Caco-2 (cell line): ENCODE data around the gene VAC14. TPM values are rescaled to one million over a fixed set of nuclear protein-coding genes. Genes with fewer than 3 reads are reported as not detected.
A peak's percentile ranks its signal among the peaks of the same experiment; 100 is the strongest.

Experiments
- BruUV-seq: library from RNA; stranded (reverse); fragments of 400-500 nt; replicated peaks from 2 replicates; lab custom pipeline; 2021; lab: Mats Ljungman, UMichigan
- CTCF ChIA-PET: fragments of 300-600 bp; sonication (Branson Sonifier 250); formaldehyde crosslinking; loops from one replicate; lab custom pipeline; 2022; ENCODE audit warnings: antibody characterized with exemption; lab: Charles Lee
- POLR2A ChIA-PET: fragments of 300-600 bp; sonication (Branson Sonifier 250); formaldehyde crosslinking; loops from one replicate; lab custom pipeline; 2022; ENCODE audit warnings: antibody characterized with exemption; lab: Charles Lee
- DNase-seq, 2 experiments: peaks; one replicate each; pipeline versions ENCODE4 v3.0.0 to v3.0.0-alpha.2; 2020 to 2022
- H3K27me3 ChIP-seq: replicated peaks from 2 replicates; pipeline ENCODE4 v1.6.0; 2011; ENCODE audit warnings: low read length; ENCODE audit not compliant: control insufficient read depth, insufficient read depth
- H3K36me3 ChIP-seq: 2 replicates; pipeline ENCODE4 v1.5.1; 2011; ENCODE audit warnings: low read length; ENCODE audit not compliant: control insufficient read depth, insufficient read depth
- H3K4me1 ChIP-seq: fragments of 250-450 bp; sonication (Bioruptor Pico); 2 replicates; pipeline ENCODE4 v1.5.1; 2020; ENCODE audit warnings: mild to moderate bottlenecking
- H3K4me3 ChIP-seq: 2 replicates; pipeline ENCODE4 v1.5.1; 2011; ENCODE audit warnings: low read depth, mild to moderate bottlenecking, control low read depth, low read length
- H3K9me3 ChIP-seq: fragments of 250-450 bp; sonication (Bioruptor Pico); 2 replicates; pipeline ENCODE4 v1.5.1; 2020; ENCODE audit warnings: mild to moderate bottlenecking, moderate library complexity
- H3K27ac Mint-ChIP-seq: one replicate; pipeline ENCODE4 v1.8.0; 2022; ENCODE audit warnings: mixed read lengths; ENCODE audit not compliant: unreplicated experiment
- H3K27me3 Mint-ChIP-seq: one replicate; pipeline ENCODE4 v1.8.0; 2022; ENCODE audit warnings: mixed read lengths; ENCODE audit not compliant: insufficient read depth, unreplicated experiment
- H3K36me3 Mint-ChIP-seq: one replicate; pipeline ENCODE4 v1.8.0; 2022; ENCODE audit warnings: mild to moderate bottlenecking, mixed read lengths; ENCODE audit not compliant: insufficient read depth, unreplicated experiment
- H3K4me1 Mint-ChIP-seq: one replicate; pipeline ENCODE4 v1.8.0; 2022; ENCODE audit warnings: low read depth, mixed read lengths; ENCODE audit not compliant: unreplicated experiment
- H3K4me3 Mint-ChIP-seq: one replicate; pipeline ENCODE4 v1.8.0; 2022; ENCODE audit warnings: mild to moderate bottlenecking, moderate library complexity, mixed read lengths; ENCODE audit not compliant: unreplicated experiment
- H3K9me3 Mint-ChIP-seq: one replicate; pipeline ENCODE4 v1.8.0; 2022; ENCODE audit warnings: mixed read lengths; ENCODE audit not compliant: unreplicated experiment
- intact Hi-C: fragments of 100-400 bp; cut with micrococcal nuclease; formaldehyde crosslinking; loops from one replicate; pipeline ENCODE4 v1.10.0; 2022; ENCODE audit not compliant: unreplicated experiment
- total RNA-seq: library from RNA; stranded (reverse); gene quantifications from 2 replicates; pipeline ENCODE4 v1.2.3, GENCODE V29; 2022
- TF ChIP-seq, protein P1 (sequence below), 2 experiments: fragments of 200-600 bp in 1 of 2; IDR thresholded peaks; 1 replicate in 1 of 2; 2 replicates in 1 of 2; pipeline versions ENCODE4 v1.5.1 to v1.8.0; 2011 to 2022; ENCODE audit warnings: antibody characterized with exemption in 1 of 2, control low read depth in 1 of 2, inconsistent platforms in 1 of 2, low read depth in 1 of 2, low read length in 1 of 2, mild to moderate bottlenecking in 1 of 2, moderate library complexity in 1 of 2; ENCODE audit not compliant: insufficient read depth in 1 of 2, severe bottlenecking in 1 of 2, unreplicated experiment in 1 of 2

Gene VAC14
- total RNA-seq, 1 experiment from 2014 or later = 63.5 TPM

DNA sequence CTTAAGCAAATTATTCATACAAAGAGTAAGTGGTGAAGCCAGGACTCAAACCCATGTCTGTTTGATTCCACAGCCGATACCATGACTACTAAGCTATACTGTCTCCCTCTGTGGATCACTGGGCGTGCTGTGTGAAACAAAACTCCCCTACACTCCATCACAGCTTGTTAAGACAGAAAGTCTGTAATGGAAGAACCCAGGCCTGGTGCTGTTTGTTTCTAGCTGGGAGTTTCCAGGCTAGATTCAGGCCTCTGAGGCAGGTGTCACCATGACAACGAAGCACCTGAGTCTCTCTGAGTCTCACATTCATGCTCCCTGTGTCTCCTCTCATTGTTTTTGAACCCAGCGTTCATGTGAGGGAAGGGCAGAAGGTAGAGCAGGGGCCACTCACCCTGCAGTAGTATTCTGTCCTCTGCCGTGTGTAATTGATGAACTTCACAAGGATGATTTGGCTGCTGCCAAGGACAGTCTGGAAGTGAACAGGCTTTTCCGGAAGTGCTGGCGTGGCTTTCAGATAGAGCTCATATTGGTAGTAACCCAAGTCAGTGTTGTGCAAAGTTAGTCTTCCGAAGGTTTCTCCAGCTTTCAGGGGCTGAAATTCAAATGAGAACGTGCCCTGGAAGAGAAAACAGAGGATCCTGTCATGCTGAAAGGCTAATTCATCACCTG, 8.6 kb upstream of the VAC14 start:
- Histone ChIP-seq H3K36me3 (no peaks in the 10 kb centered on the region), H3K9me3 (peaks cover 4% of the 10 kb centered on the region; the same call in 1 of the 2 replicates), H3K27me3 (no peaks in the 10 kb centered on the region; the same call in none of the 2 replicates), H3K4me3 (no peak overlapping the region), H3K4me1 (no peaks in the 10 kb centered on the region)
- no TSS peak for BruUV-seq
- H3K4me3 Mint-ChIP-seq = no peak overlapping the region
- DNase-seq = no peak
- no peak overlapping the region for H3K27ac Mint-ChIP-seq
- no peaks in the 10 kb centered on the region for H3K4me1 Mint-ChIP-seq
- no peaks in the 10 kb centered on the region for H3K36me3 Mint-ChIP-seq
- peaks cover 2% of the 10 kb centered on the region for H3K9me3 Mint-ChIP-seq
- H3K27me3 Mint-ChIP-seq = peaks cover 6% of the 10 kb centered on the region
- TF ChIP-seq, protein P1, sequence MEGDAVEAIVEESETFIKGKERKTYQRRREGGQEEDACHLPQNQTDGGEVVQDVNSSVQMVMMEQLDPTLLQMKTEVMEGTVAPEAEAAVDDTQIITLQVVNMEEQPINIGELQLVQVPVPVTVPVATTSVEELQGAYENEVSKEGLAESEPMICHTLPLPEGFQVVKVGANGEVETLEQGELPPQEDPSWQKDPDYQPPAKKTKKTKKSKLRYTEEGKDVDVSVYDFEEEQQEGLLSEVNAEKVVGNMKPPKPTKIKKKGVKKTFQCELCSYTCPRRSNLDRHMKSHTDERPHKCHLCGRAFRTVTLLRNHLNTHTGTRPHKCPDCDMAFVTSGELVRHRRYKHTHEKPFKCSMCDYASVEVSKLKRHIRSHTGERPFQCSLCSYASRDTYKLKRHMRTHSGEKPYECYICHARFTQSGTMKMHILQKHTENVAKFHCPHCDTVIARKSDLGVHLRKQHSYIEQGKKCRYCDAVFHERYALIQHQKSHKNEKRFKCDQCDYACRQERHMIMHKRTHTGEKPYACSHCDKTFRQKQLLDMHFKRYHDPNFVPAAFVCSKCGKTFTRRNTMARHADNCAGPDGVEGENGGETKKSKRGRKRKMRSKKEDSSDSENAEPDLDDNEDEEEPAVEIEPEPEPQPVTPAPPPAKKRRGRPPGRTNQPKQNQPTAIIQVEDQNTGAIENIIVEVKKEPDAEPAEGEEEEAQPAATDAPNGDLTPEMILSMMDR (IDR thresholded peaks at IDR 0.05; ENCODE audit: insufficient read depth in 1 of 2, low read depth in 1 of 2, low read length in 1 of 2, severe bottlenecking in 1 of 2, unreplicated experiment in 1 of 2) = no peak
- intact Hi-C loops = no loop called here
- CTCF ChIA-PET = no interaction called here
- POLR2A ChIA-PET = no interaction called here

DNA sequence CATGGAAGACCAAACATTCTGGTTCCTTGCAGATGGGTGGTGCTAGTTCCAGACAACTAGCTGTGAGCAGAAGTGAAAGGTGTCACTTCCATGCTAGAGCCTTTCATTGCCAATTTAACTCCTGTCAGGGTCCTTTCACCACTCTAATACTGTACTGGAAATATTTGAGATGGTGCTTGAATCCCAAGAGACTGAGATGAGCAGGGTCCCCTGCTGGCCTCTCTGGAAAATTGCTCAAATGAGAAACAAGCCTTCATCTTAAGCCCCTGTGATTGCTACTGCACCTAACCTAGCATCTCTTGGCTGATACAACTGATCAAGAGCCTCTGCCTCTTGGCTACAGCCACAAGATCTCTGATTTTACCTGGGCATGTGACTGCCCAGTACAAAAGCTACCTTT, 7.4 kb upstream of the VAC14 start:
- Mint-ChIP-seq H3K27me3 (peaks cover 9% of the 10 kb centered on the region), H3K36me3 (no peaks in the 10 kb centered on the region), H3K9me3 (peaks cover 13% of the 10 kb centered on the region), H3K4me1 (no peaks in the 10 kb centered on the region), H3K4me3 (no peak overlapping the region), H3K27ac (no peak overlapping the region)
- Histone ChIP-seq H3K27me3 (no peaks in the 10 kb centered on the region; the same call in none of the 2 replicates), H3K9me3 (peaks cover 12% of the 10 kb centered on the region; the same call in 1 of the 2 replicates), H3K4me1 (no peaks in the 10 kb centered on the region), H3K36me3 (no peaks in the 10 kb centered on the region), H3K4me3 (no peak overlapping the region)
- TF ChIP-seq, protein P1 (IDR thresholded peaks at IDR 0.05; ENCODE audit: insufficient read depth in 1 of 2, low read depth in 1 of 2, low read length in 1 of 2, severe bottlenecking in 1 of 2, unreplicated experiment in 1 of 2) = peak; percentile 26 to 30
- no TSS peak for BruUV-seq
- intact Hi-C loops = no loop called here
- ChIA-PET POLR2A (no interaction called here), CTCF (no interaction called here)
- no peak for DNase-seq

DNA sequence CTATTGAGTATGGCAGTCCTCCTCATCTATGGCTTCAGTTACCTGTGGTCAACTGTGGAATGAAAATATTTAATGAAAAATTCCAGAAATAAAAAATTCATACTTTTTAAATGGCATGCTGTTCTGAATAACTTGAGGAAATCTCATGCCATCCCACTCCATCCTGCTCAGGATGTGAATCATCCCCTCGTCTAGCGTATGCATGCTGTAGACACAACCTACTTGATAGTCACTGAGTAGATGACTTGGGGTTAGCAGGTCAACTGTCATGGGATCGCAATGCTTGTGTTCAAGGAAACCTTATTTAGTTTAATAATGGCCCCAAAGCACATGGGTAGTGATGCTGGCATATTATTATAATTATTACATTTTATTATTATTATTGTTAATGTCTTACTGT, 4.8 kb upstream of the VAC14 start:
- CTCF ChIA-PET = no interaction called here
- H3K4me3 Mint-ChIP-seq = no peak overlapping the region

More for the DNA sequence above, 4.8 kb upstream of the VAC14 start:
- no peaks in the 10 kb centered on the region for H3K36me3 ChIP-seq
- POLR2A ChIA-PET = no interaction called here
- TF ChIP-seq, protein P1 (IDR thresholded peaks at IDR 0.05; ENCODE audit: insufficient read depth in 1 of 2, low read depth in 1 of 2, low read length in 1 of 2, severe bottlenecking in 1 of 2, unreplicated experiment in 1 of 2) = no peak
- Mint-ChIP-seq H3K9me3 (peaks cover 15% of the 10 kb centered on the region), H3K27me3 (peaks cover 9% of the 10 kb centered on the region), H3K4me1 (no peaks in the 10 kb centered on the region), H3K27ac (no peak overlapping the region), H3K36me3 (peaks cover 6% of the 10 kb centered on the region)
- peaks cover 12% of the 10 kb centered on the region; the same call in 1 of the 2 replicates for H3K9me3 ChIP-seq
- no peak overlapping the region for H3K4me3 ChIP-seq
- intact Hi-C loops = no loop called here
- DNase-seq = no peak
- no TSS peak for BruUV-seq
- no peaks in the 10 kb centered on the region; the same call in 1 of the 2 replicates for H3K27me3 ChIP-seq
- peaks cover 5% of the 10 kb centered on the region for H3K4me1 ChIP-seq
